GM12864 (cell line): Measurements from ENCODE around the gene NAT10.

Experiments
- DNase-seq: peaks from one replicate; pipeline ENCODE4 v3.0.0-alpha.2; 2011; ENCODE audit warnings: low read depth
- H3K4me3 ChIP-seq: 2 replicates; pipeline ENCODE4 v1.5.1; 2011; ENCODE audit warnings: mild to moderate bottlenecking, low read depth, low read length, control low read depth
- CTCF ChIP-seq: IDR thresholded peaks from 2 replicates; pipeline ENCODE4 v1.5.1; 2011; ENCODE audit warnings: low read depth, mild to moderate bottlenecking, moderate library complexity, low read length, control low read depth, inconsistent platforms; ENCODE audit errors: missing control alignments

The NAT10 gene

GRCh38 chr11:34149274-34149673, 43.8 kb downstream of the NAT10 start:
- DNase-seq, result no peak
- TF ChIP-seq CTCF, result no peak
- H3K4me3 ChIP-seq, result no peak overlapping the region

- no peak for DNase-seq
- no peak overlapping the region for H3K4me3 ChIP-seq
- peak; percentile 23 for TF ChIP-seq CTCF
Observed at GRCh38 chr11:34149786-34150185, 44.4 kb downstream of the NAT10 start.

DNA sequence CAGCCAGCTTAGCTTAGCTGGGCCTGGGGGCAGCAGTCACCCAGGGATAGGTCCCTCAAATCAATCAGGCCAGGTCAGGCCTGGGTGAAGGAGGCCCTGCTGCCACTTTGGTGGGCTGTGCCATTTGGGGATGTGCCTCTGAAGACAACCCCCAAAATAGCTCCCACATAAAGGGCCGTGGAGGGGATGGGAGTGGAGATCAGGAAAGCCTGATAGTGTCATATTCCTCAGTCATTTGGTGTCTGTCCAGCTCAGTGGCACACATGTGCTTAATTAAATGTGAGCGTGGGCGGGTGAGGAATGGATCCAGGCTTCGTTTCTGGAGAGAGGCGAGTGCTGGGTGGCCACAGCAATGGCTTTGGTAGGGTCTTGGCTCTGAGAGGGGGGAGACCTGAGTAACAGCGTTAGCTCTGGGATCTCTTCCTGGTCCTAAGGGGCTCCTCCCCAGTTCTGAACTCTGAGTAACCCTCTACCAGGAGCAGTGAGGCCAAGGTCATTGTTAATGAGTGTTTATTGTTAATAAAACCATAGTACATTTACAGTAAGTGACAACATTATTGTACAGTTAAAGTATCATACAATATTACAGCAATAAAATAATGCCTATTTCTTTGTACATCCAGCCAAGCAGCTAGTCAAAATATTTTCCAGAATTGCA, 45.2 kb downstream of the NAT10 start:
- no peak for TF ChIP-seq CTCF
- no peak overlapping the region for H3K4me3 ChIP-seq
- no peak for DNase-seq

DNA sequence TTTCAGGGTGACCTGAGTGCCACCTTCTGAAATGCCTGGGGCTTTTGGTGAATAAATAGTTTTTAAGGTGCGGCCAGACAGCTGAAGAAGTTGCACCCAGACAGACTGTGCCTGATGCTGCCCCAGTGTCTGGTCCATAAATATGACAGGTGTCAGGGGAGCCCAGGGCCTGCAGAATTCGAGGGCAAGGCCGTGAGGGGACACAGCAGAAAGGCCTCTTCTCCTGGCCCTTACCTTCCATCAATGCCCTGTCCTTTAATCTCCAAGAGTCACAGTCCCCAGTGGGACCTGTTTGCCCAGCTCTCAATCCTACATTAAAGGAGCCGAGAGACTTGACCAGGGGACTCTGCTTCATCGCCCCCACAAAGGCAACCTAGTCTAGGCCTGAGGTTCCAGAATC, 45.7 kb downstream of the NAT10 start:
- no peak overlapping the region for H3K4me3 ChIP-seq
- no peak for DNase-seq
- TF ChIP-seq CTCF, result no peak

DNA sequence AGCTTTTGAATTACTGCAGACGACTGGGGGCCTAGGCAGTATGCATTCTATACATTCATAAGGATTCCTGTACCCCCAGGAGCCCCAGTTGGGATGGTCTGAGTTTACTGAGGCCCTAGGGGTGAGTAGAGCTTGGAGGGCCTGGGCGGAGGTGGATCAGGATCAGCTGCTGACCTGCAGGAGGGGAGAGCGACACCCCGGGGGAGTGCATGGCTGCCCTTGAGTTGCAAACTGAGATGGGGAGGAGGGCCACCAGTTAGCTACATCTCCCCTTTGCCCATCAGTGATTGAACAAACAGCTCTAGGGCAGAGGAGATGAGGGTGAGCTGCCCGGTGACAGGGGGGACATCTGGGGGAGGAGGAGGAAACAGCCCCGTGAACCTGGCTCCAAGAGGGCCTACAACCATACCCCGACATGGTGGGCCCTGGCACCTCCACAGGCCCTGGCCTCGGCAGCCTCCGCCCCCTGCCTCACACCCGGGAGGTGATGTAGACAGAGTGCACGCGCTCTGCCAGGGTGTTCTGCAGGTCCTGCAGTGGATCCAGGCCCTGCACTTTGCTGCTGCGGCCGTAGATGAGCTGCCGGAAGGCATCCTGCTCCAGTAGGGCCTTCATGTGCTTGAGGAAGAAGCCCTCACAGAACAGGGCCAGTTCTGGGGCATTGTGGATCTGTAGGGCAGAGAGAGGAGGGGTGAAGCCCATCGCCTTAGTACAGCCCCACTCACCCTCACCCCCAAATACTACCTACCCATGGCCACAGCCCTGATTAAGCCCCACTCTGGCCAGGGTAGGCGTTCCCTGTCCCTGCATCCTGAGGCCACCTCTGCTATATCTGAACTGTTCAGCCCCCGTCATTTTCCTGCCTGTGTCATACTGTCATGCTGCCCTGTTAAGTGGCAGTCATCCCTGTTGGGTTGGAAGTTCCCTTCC, 46.8 kb downstream of the NAT10 start:
- no peak for DNase-seq
- H3K4me3 ChIP-seq, result no peak overlapping the region
- TF ChIP-seq CTCF, result no peak

GRCh38 chr11:34154059-34154875, 48.8 kb downstream of the NAT10 start:
- H3K4me3 ChIP-seq, result no peak overlapping the region
- peak; percentile 31 for DNase-seq
- no peak for TF ChIP-seq CTCF
